ENCODE data around the gene SKIC8. TPM values are rescaled to one million over a fixed set of nuclear protein-coding genes. Genes with fewer than 3 reads are reported as not detected.

SKIC8 gene
- total and polyA plus RNA-seq, 8 donors = 22.2 to 119 (median 53.9) TPM

- intact Hi-C loops (cut with DNase I; ENCODE audit: low total_unique reads) = no loop called here
- Histone ChIP-seq H3K27ac (no peak overlapping the region), H3K4me1 (peaks cover 7 to 24% (median 19%) of the 10 kb centered on the region in 4 donors), H3K4me3 (no peak overlapping the region), H3K36me3 (no peaks in the 10 kb centered on the region), H3K9me3 (no peaks in the 10 kb centered on the region), H3K27me3 (peaks cover 0 to 33% (median 8%) of the 10 kb centered on the region in 3 donors)
- WGBS, 5 donors = 22 to 38% (median 33%) methylated on average over 3 of the region's 3 CpGs
- no peak for DNase-seq
- TF ChIP-seq POLR2AphosphoS5 (IDR thresholded peaks at IDR 0.05) = no peak
- TF ChIP-seq CTCF (IDR thresholded peaks at IDR 0.05) = no peak
- no peak for TF ChIP-seq EP300 (IDR thresholded peaks at IDR 0.05)
Measured at GRCh38 chr15:78301828-78302227, 2.4 kb upstream of the SKIC8 start.

- TF ChIP-seq EP300 (IDR thresholded peaks at IDR 0.05) = no peak
- no peak for TF ChIP-seq POLR2A (IDR thresholded peaks at IDR 0.05)
- no peak for TF ChIP-seq POLR2AphosphoS5 (IDR thresholded peaks at IDR 0.05)
- TF ChIP-seq CTCF (IDR thresholded peaks at IDR 0.05) = no peak
- no peak for DNase-seq
- no peak overlapping the region for H3K27ac ChIP-seq
- H3K27me3 ChIP-seq = peaks cover 0 to 28% (median 8%) of the 10 kb centered on the region in 3 donors
- intact Hi-C loops (cut with DNase I; ENCODE audit: low total_unique reads) = no loop called here
- no peaks in the 10 kb centered on the region for H3K36me3 ChIP-seq
- H3K9me3 ChIP-seq = no peaks in the 10 kb centered on the region
- no peak overlapping the region for H3K4me3 ChIP-seq
- H3K4me1 ChIP-seq = peaks cover 7 to 28% (median 19%) of the 10 kb centered on the region in 4 donors
Measured at GRCh38 chr15:78301326-78301725, 1.9 kb upstream of the SKIC8 start.

- WGBS, 5 donors = 50 to 95% (median 92%) methylated on average over 1 of the region's 1 CpG
- TF ChIP-seq CTCF (IDR thresholded peaks at IDR 0.05) = no peak
- TF ChIP-seq POLR2AphosphoS5 (IDR thresholded peaks at IDR 0.05) = no peak
- peaks cover 5 to 29% (median 15%) of the 10 kb centered on the region in 4 donors for H3K4me1 ChIP-seq
- no peak overlapping the region for H3K4me3 ChIP-seq
- peaks cover 35 to 84% (median 64%) of the 10 kb centered on the region in 4 donors for H3K36me3 ChIP-seq
- no peak for DNase-seq
- intact Hi-C loops (cut with DNase I; ENCODE audit: low total_unique reads) = no loop called here
- H3K27me3 ChIP-seq = no peaks in the 10 kb centered on the region
- H3K27ac ChIP-seq = no peak overlapping the region
- no peaks in the 10 kb centered on the region for H3K9me3 ChIP-seq
Measured at GRCh38 chr15:78292219-78292618, 7.2 kb downstream of the SKIC8 start.

GRCh38 chr15:78291698-78292097, 7.7 kb downstream of the SKIC8 start:
- peaks cover 36 to 89% (median 69%) of the 10 kb centered on the region in 4 donors for H3K36me3 ChIP-seq
- TF ChIP-seq CTCF (IDR thresholded peaks at IDR 0.05) (no peak), POLR2A (IDR thresholded peaks at IDR 0.05) (no peak), POLR2AphosphoS5 (IDR thresholded peaks at IDR 0.05) (peak in 1 of 3 donors; percentile 6)
- DNase-seq = peak; percentile 42 to 67
- H3K4me3 ChIP-seq = no peak overlapping the region
- intact Hi-C loops (cut with DNase I; ENCODE audit: low total_unique reads) = no loop called here
- H3K27me3 ChIP-seq = no peaks in the 10 kb centered on the region
- no peak overlapping the region for H3K27ac ChIP-seq
- peaks cover 5 to 24% (median 15%) of the 10 kb centered on the region in 4 donors for H3K4me1 ChIP-seq
- H3K9me3 ChIP-seq = no peaks in the 10 kb centered on the region
- 88 to 98% (median 97%) methylated on average over 2 of the region's 2 CpGs for WGBS, 5 donors

All from stomach (tissue), 9 donors.